H54 (cell line): ENCODE results near the gene CTXND2.
A peak's percentile ranks its signal among the peaks of the same experiment; 100 is the strongest.
"Not testable (repeated sequence)": the region's sequence is repeated elsewhere in the genome, so short reads cannot be mapped to it uniquely, and the experiment has no call there.

Experiments used
- DNase-seq: peaks from one replicate; pipeline ENCODE4 v3.0.0; 2011; ENCODE audit warnings: low spot score, mixed read lengths; ENCODE audit not compliant: insufficient read length
- FAIRE-seq: peaks from 3 replicates; lab custom pipeline; 2011; peaks lifted over from hg19 to GRCh38; lab: Jason Lieb, UNC
- POLR2A ChIP-seq: IDR thresholded peaks from 2 replicates; pipeline ENCODE4 v1.6.1; 2011; ENCODE audit warnings: low read depth, mild to moderate bottlenecking, low read length

CTXND2 gene

GRCh38 chr1:150874455-150875196, 12.3 kb upstream of the CTXND2 start:
- FAIRE-seq (no peak), DNase-seq (no peak)
- no peak for TF ChIP-seq POLR2A

GRCh38 chr1:150875197-150876118, 11.5 kb upstream of the CTXND2 start:
- no peak for TF ChIP-seq POLR2A
- FAIRE-seq (no peak), DNase-seq (no peak)

- no peak for TF ChIP-seq POLR2A
- FAIRE-seq (no peak), DNase-seq (peak; percentile 39)
These were observed 10.8 kb upstream of the CTXND2 start for GRCh38 chr1:150876119-150876454.

- DNase-seq, FAIRE-seq: not testable (repeated sequence)
These were observed 8.0 kb upstream of the CTXND2 start for GRCh38 chr1:150878931-150879330.

- DNase-seq (no peak), FAIRE-seq (no peak)
- no peak for TF ChIP-seq POLR2A
These were observed 5.4 kb upstream of the CTXND2 start for GRCh38 chr1:150881331-150882070.

GRCh38 chr1:150883121-150883520, 3.8 kb upstream of the CTXND2 start:
- FAIRE-seq, DNase-seq: not testable (repeated sequence)

GRCh38 chr1:150888727-150889126, 1.8 kb downstream of the CTXND2 start:
- no peak for DNase-seq
- no peak for FAIRE-seq
- TF ChIP-seq POLR2A: no peak

GRCh38 chr1:150890033-150890416, 3.1 kb downstream of the CTXND2 start:
- no peak for FAIRE-seq
- no peak for DNase-seq
- no peak for TF ChIP-seq POLR2A

- FAIRE-seq (no peak), DNase-seq (no peak)
- no peak for TF ChIP-seq POLR2A
These were observed 6.5 kb downstream of the CTXND2 start for GRCh38 chr1:150893336-150893913.

GRCh38 chr1:150895618-150896017, 8.7 kb downstream of the CTXND2 start:
- FAIRE-seq: no peak
- DNase-seq: no peak
- no peak for TF ChIP-seq POLR2A

GRCh38 chr1:150899795-150900194, 12.9 kb downstream of the CTXND2 start:
- DNase-seq, FAIRE-seq: not testable (repeated sequence)

- no peak for FAIRE-seq
- no peak for DNase-seq
- no peak for TF ChIP-seq POLR2A
These were observed 15.4 kb downstream of the CTXND2 start for GRCh38 chr1:150902346-150902745.

- no peak for FAIRE-seq
- TF ChIP-seq POLR2A: no peak
- DNase-seq: no peak
These were observed 15.8 kb downstream of the CTXND2 start for GRCh38 chr1:150902751-150903150.

GRCh38 chr1:150905301-150905700, 18.4 kb downstream of the CTXND2 start:
- TF ChIP-seq POLR2A: no peak
- FAIRE-seq: no peak
- DNase-seq: no peak
